ENCODE measurements around the gene STN1. TPM values are rescaled to one million over a fixed set of nuclear protein-coding genes. Genes with fewer than 3 reads are reported as not detected.

Gene STN1
- total RNA-seq, 1 donor from 2014 or later, result 49.3 TPM

DNA sequence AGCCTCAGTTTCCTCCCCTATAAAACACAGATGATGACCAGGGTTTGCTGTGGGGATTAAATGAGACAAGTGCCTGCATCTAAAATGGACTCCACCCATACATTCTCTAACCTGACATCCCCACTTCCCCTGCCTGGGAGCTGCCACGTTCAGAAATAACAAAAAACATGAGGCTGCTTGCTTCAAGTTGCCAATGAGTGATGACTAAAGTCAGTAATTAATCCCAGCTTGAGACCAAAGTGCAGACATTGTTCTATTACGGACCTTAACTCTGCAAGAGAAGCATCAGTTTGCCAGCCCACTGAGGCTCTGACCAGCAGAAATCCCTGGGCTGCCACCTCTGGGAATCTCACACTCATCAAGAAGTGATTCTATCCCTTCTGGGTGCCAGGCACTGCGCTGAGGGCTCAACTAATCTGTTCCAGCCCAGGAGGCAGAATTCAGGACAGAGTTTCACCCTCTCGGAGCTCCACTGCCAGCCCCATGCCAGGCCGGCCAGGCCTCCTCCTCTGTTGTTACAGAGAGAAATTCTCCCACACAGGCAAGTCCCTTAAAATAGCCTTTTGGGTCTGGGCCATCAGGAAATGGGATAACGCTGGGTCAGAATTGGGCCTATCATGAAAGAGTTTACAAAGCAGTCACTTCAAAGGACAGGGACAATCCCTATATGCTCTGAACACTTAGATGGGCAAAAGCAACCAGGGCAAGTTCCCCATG, 74.0 kb downstream of the STN1 start:
- no peak for DNase-seq (ENCODE audit: low spot score)

DNA sequence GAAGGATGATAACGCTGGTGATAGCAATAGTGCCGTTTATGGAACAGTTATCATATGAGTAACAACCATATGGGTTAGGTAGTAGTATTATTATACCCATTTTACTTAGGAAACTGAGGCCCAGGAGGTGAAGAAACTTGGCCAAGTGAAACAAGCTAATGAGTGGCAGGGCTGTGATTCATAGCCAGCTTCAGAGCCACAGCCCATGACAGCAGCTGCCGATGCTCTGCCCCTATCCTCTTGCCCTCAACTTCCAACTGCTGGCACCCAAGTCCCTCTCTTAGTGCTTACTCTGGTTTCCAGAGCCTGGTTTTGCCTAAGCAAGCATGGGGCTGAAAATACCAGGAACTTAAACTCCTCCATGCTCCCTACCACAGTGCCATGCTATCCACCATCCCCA, 74.9 kb downstream of the STN1 start:
- no peak for DNase-seq (ENCODE audit: low spot score)

DNA sequence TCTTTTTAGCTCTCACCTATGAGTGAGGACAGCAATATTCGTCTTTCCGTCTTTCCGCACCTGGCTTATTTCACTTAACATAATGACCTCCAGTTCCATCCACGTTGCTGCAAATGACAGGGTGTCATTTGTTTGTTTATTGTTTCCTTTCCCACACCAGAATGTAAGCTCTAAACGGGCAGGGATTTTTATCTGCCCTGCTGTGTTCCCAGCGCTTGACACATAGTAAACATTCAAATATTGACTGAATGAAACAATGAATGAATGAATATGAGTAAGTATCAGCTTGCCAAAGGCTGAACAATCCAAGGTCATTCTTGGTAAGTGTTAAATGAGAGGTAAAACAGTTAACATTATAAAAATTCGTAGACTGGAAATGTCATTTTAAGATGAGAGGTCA, 75.4 kb downstream of the STN1 start:
- DNase-seq (ENCODE audit: low spot score), result no peak

DNA sequence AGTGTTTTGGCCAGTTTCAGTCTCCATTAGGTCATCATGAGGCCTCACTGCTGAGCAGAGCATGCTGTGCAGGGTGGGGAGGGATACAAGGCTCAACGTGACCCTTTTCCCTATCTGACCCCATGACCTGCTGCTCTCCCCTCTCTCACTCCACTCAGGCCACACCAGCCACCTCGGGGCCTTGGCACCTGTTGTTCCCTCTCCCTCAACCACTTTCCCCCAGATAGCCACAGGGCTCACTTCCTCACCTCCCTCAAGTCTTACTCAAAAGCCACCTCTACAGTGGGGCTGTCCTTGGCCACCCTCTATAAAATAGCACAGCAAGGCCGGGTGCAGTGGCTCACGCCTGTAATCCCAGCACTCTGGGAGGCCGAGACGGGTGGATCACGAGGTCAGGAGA, 76.5 kb downstream of the STN1 start:
- no peak for DNase-seq (ENCODE audit: low spot score)

DNA sequence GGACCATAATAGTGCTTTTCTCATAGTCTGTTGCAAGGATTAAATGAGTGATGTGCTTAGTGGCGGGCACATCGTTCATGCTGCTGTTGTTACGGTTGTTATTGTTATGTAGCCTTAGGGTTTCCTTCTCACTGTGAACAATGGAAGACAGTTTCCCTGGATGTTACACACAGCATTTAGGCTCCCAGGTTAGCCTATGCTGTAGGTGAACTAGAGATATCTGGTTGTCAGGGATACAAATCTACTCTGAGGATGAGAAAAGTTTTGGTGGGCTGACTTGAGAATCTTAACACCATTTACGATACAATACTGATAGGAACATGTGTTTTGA, 77.3 kb downstream of the STN1 start:
- no peak for DNase-seq (ENCODE audit: low spot score)

DNA sequence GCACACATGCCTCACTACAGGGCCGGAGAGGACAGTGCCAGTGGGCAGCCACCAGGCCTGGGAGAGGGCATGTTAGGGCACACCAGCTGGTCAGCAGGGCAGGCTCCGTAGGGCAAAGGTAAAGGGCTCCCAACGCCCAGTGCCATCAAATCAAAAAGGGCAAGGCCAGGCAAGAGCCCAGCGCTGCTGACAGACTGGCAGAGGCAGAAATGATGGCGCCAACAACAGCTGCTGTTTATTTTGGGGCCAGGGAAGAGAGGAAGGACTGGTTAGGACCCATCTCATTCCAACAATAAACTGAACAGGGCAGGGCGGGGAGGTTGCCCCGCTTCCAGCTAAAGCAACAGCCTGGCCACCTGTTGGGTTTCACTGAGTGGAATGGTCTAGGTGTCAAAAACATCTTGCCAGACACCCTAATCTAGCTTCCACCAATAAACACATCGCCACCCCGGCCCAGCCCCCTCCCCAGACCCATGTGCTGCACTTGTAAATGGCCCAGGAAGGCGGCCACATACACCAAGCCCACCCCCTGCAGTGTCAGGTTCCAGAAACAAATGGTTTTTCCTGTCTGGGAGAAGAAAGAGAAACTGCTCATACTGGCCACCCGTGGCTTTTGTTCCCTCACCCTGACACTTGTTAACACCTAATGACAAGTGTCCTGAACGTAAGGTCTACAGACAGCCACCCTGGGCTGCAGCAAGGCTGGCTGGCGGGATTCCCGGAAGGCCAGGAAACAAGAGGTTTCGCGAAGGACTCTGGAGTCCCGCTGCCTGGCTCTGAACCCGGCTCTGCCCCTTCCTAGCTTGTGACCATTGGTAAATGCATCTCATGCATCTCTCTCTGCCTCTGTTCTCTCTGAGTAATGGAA, 77.9 kb downstream of the STN1 start:
- DNase-seq (ENCODE audit: low spot score), result no peak

DNA sequence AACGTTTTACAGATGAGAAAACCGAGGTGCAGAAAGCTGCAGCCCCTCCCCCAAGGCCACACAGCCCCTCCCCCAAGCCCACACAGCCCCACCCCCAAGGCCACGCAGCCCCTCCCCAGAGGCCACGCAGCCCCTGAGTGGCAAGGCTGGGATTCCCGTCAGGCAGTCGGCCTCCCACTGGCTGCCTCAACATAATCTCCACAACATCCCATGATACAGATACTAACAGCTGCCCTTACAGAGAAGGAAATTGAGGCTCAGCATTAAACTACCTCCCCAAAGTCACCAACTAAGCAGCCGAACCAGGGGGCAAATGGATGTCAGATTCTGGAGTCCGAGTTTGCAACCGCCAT, 78.5 kb downstream of the STN1 start:
- DNase-seq (ENCODE audit: low spot score), result no peak

DNA sequence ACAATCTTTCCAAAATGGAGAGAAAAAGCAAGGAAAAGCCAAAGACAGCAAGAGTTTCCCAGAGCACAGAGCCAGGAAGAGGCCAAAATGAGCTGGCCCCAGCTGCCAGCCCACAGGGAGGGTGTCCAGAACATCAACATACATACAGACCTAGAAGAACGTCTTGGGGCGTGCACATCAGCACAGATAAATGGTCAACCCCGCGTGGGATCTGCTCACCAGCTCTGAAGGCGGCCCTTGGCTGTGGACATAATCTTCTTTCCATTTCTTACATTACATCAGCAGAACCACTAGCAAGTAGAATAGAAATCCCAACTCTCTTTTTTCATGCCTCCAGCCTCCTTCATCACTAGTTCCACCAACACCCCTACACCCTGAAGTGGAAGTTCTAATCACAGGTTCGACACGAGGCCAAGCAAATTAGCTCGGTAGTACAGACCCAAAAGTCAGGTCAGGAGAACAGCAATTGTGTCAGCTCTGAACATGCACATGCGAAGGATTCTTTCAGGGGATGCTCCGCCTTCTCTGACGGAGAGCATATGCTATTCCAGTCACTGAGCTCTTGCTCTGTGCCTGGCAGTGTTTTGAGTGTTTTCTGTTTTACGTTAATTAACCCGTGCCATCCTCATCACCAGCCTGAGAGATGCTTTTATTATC, 79.0 kb downstream of the STN1 start:
- DNase-seq (ENCODE audit: low spot score), result no peak

DNA sequence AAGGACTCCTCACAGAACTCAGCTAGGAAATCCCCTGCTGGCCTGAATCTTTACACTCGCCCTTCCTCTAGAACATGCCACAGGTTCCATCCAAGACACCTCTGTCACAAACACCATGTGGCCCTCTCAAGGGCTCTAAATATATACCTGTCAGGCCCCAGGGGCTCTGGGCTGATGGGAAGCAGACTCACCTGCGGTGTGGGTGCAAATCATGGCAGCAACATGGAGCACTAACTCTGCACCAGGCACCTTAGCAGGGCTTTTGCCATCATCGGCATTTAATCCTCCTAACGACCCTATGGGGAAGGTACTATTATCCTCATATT, 80.0 kb downstream of the STN1 start:
- no peak for DNase-seq (ENCODE audit: low spot score)

DNA sequence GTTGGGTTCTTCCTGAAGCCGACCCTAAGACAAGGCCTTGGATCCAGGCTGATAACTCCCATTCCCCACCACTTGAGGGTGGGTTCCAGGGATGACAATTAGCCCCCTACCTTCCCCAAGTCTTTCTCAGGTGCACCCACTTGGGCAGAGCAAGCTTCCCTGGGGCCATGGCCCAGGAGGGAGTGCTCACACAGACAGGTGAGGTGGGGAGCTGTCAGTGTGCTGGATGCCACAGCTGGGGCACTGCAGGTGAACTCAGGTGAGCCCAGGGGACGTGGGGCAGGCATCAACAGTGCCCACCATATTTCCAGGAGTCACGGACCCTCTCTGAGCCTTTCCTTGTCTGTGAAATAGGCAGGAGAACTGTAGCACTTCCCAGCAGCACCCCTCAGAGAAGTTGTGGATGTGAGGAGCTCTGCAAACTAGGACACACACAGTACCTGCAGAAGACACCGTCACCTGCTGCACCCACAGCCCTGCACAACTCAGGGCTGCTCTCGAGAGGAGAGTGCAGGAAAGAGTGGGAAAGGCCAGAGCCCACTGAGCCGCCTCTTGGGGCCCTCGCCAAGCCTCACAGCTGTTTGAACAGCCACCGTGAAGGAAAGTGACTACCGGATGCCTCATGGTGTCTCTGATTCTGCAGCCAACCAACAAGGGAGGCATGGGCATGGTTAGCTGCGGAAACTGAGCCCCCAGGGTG, 80.5 kb downstream of the STN1 start:
- no peak for DNase-seq (ENCODE audit: low spot score)

DNA sequence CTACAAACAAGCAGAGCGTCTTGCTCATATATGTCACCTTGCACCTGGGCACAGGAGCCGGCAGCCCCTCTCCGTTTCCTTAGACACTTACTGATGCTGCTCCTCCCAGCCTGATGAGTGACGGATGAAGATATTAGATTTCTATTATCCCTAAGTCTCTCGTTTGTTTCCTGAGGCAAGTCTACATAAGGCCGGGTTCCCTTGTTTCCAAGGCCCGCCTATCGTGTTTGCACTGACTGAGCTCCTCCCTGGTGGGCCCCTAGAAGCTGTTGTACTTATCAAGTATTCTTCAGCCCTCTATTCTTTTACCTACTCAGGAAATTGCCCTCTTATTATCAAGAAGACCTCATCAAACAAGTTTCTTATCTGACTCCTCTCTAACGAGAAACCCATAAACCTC, 81.1 kb downstream of the STN1 start:
- DNase-seq (ENCODE audit: low spot score), result no peak

DNA sequence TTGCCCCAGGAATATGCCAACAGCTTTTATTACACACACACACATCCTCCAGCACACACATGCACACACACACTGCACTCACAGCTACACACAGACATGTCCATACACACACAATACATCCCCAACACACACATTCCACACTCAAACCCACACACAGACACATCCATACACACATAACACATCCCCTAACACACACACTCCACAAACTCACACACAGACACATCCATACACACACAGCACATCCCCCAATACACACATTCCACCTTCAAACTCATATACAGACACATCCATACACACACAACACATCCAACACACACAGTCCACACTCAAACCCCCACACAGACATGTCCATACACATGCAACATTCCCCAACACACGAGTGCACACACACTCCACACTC, 81.7 kb downstream of the STN1 start:
- DNase-seq (ENCODE audit: low spot score), result no peak

DNA sequence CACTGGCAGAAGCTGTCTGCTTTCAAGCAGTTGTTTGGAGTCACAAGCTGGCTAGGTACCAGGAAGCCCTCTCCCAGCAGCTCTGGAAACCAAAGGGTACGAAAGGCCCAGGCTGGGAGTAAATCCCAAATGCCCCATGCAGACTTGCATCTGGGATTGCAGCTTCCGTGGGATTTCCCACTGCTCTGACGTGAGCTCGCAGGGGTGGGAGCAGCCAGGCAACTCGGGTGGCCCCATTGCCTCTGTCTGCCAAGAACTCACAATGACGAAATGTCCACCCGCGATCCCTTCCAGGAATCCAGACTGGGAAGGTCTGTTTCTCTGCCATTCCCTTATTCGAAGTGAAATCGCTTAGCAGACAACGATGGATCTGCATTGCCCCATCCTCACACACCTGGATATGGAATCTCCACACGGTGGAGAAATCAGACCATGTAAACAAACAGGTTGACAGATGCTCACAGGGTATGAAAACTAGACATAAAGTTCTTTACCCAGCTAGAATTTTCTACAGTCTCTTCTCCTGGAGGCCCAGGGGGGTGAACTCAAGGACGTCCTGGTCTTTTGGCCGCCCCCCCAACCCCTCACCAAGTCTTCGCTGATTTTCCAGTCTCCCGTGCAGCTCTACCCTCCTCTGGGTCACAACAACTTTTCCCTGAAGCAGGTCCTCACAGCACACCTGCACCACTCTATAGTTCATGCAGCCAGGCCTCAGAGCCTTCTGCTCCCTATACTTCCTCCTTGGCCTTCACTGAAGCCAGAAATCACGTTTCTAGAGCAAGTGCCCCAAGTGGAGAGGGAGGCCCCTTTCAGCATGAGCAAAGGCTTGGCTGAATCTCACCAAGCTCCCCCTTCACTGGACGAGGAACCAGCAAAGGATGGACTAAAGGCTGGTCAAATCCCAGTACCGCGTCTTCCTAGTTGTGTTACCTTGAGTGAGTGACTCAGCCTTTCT, 82.6 kb downstream of the STN1 start:
- peak; percentile 81 for DNase-seq (ENCODE audit: low spot score)

DNA sequence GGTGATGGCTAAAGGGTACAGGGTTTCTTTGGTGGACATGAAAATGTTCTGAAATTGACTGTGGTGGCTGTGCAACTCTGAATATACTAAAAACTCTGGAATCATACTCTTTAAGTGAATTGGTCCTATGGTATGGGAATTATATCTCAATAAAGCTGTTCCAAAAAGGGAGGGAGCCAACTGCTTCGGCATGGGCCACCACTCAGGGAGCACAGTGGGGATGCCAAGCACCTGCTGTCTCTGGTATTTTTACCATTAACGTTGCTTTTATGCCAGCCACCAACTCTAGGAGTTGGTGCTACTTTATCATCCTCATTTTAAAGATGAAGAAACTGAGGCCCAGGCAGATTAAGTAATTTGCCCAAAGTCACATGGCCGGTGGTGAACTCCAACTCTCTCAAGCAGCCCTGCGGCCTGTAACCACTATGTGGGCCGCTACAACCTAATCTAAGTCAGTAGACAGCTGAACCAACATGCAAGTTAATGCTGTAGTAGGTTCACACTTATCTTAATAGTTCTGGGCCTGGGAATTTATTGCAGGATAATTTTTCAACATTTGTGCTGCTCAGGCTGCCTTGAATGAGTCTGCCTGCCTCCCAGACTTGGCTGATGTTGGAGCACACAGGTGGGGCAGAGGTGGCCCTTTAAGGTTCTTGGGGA, 83.4 kb downstream of the STN1 start:
- DNase-seq (ENCODE audit: low spot score), result no peak

DNA sequence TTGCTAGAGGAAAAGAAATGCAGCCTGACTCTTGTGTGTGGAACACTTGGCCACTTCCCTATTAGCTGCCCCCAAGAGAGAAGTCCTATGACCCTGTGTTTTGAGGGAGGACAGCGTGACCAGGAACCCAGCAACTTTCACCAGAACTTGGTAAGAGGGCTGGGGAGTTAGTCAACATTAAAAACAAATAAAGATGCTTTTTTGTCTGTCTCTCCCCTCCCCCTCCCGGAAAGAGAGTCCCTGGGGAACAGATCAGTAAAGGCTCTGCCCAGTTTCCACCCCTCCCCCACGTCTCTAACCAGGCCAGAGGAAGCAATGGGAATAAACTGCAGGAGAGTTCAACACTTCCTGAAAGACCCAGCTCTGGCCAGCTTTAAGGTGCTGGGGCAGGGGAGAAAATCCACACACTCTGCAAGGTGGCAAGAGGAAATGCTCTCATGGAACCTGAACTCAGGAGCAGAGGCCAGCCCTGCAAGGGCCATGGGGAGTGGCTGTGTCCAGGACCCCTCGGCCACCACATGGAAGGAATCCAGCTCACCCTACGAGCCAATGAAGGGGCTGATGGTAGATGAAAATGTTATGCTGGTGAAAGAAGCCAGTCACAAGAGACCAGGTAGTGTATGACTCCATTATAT, 84.1 kb downstream of the STN1 start:
- DNase-seq (ENCODE audit: low spot score), result peak; percentile 74

DNA sequence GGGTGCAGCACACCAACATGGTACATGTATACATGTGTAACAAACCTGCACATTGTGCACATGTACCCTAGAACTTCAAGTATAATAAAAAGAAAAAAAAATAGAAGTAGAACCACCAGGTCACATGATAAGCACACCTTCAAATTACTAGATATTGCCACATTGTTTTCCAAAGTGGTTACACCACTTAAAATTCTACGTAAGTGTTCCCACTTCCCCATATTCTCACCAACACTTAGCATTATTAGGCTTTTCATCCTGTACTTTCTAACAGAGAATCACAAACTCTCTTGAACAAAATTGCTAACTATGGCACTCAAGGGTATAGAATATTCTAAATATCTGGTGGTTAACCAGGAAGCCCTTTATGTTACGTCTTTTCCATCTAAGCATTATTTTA, 85.2 kb downstream of the STN1 start:
- no peak for DNase-seq (ENCODE audit: low spot score)

Data from ureter (tissue), 1 donor.